Raji (cell line): ENCODE measurements around the gene ELOVL5.

Experiments used
- POLR2A ChIP-seq: IDR thresholded peaks from 2 replicates; pipeline ENCODE4 v1.6.1; 2011; ENCODE audit warnings: low read depth, low read length, control low read depth; ENCODE audit not compliant: insufficient read depth

The ELOVL5 gene

GRCh38 chr6:53322188-53323029 lies 26.3 kb downstream of the ELOVL5 start:
- TF ChIP-seq POLR2A = no peak

- no peak for TF ChIP-seq POLR2A
Measured at GRCh38 chr6:53321701-53322100, 27.0 kb downstream of the ELOVL5 start.

GRCh38 chr6:53320964-53321363 lies 27.8 kb downstream of the ELOVL5 start:
- no peak for TF ChIP-seq POLR2A

GRCh38 chr6:53318429-53318828 lies 30.3 kb downstream of the ELOVL5 start:
- TF ChIP-seq POLR2A = no peak

- no peak for TF ChIP-seq POLR2A
Measured at GRCh38 chr6:53317861-53318260, 30.9 kb downstream of the ELOVL5 start.

GRCh38 chr6:53316142-53316541 lies 32.6 kb downstream of the ELOVL5 start:
- no peak for TF ChIP-seq POLR2A

- no peak for TF ChIP-seq POLR2A
Measured at GRCh38 chr6:53315086-53315724, 33.5 kb downstream of the ELOVL5 start.

- TF ChIP-seq POLR2A = no peak
Measured at GRCh38 chr6:53313784-53314400, 34.9 kb downstream of the ELOVL5 start.

- no peak for TF ChIP-seq POLR2A
Measured at GRCh38 chr6:53312355-53312754, 36.4 kb downstream of the ELOVL5 start.

- TF ChIP-seq POLR2A = no peak
Measured at GRCh38 chr6:53311586-53311935, 37.2 kb downstream of the ELOVL5 start.

- TF ChIP-seq POLR2A = no peak
Measured at GRCh38 chr6:53310771-53311585, 37.8 kb downstream of the ELOVL5 start.

- no peak for TF ChIP-seq POLR2A
Measured at GRCh38 chr6:53309901-53310300, 38.8 kb downstream of the ELOVL5 start.

- no peak for TF ChIP-seq POLR2A
Measured at GRCh38 chr6:53309059-53309900, 39.5 kb downstream of the ELOVL5 start.

GRCh38 chr6:53306819-53307347 lies 41.9 kb downstream of the ELOVL5 start:
- no peak for TF ChIP-seq POLR2A
